CD4-positive, alpha-beta T cell (primary cell): ENCODE measurements around the gene TDRKH. TPM values are rescaled to one million over a fixed set of nuclear protein-coding genes. Genes with fewer than 3 reads are reported as not detected.

Experiments
- ATAC-seq: fragments of 200-7000 bp; cut with Tn5 transposase; one replicate; pipeline ENCODE4 v1.10.0; 2022; ENCODE audit warnings: mild to moderate bottlenecking; ENCODE audit not compliant: poor library complexity
- CTCF ChIA-PET: fragments of 350-600 bp; sonication (Branson Sonifier 250); formaldehyde crosslinking; loops from one replicate; lab custom pipeline; 2021; ENCODE audit warnings: antibody characterized with exemption, inconsistent platforms; lab: Charles Lee
- POLR2A ChIA-PET: fragments of 350-600 bp; sonication (Branson Sonifier 250); formaldehyde crosslinking; loops from one replicate; lab custom pipeline; 2021; ENCODE audit warnings: antibody characterized with exemption, inconsistent platforms; lab: Charles Lee
- DNase-seq, 14 experiments: peaks; one replicate each; pipeline ENCODE4 v3.0.0-alpha.2; 2013 to 2020; ENCODE audit warnings: mixed read lengths in 2 of 14
- H3K27ac ChIP-seq, 2 donors: one replicate each; pipeline versions ENCODE4 v1.5.1 to v1.7.0; 2013; ENCODE audit warnings: low read length in 2 of 2, low read depth in 1 of 2, mild to moderate bottlenecking in 1 of 2
- H3K27me3 ChIP-seq, 2 experiments: 1 replicate in 1 of 2; 2 replicates in 1 of 2; pipeline versions ENCODE4 v1.6.1 to v1.7.0; 2013; ENCODE audit warnings: low read length in 2 of 2, control low read depth in 1 of 2, mild to moderate bottlenecking in 1 of 2, moderate library complexity in 1 of 2; ENCODE audit not compliant: insufficient read depth in 2 of 2, control insufficient read depth in 1 of 2
- H3K36me3 ChIP-seq: one replicate; pipeline ENCODE4 v1.6.1; 2013; ENCODE audit warnings: low read length, control low read depth; ENCODE audit not compliant: insufficient read depth
- H3K4me1 ChIP-seq: one replicate; pipeline ENCODE4 v1.6.1; 2013; ENCODE audit warnings: low read length, control low read depth; ENCODE audit not compliant: insufficient read depth
- H3K4me3 ChIP-seq: one replicate; pipeline ENCODE4 v1.5.1; 2013; ENCODE audit warnings: mild to moderate bottlenecking, low read length, moderate library complexity
- H3K9me3 ChIP-seq, 2 experiments: 1 replicate in 1 of 2; 2 replicates in 1 of 2; pipeline versions ENCODE4 v1.6.1 to v1.7.0; 2013; ENCODE audit warnings: low read length in 2 of 2, mild to moderate bottlenecking in 2 of 2, control low read depth in 1 of 2, moderate library complexity in 1 of 2; ENCODE audit not compliant: control insufficient read depth in 1 of 2, insufficient read depth in 1 of 2
- H3K27ac Mint-ChIP-seq: one replicate; pipeline ENCODE4 v1.8.0; 2020; ENCODE audit warnings: mixed read lengths
- H3K27me3 Mint-ChIP-seq: one replicate; pipeline ENCODE4 v1.8.0; 2021; ENCODE audit warnings: mixed read lengths
- H3K36me3 Mint-ChIP-seq: one replicate; pipeline ENCODE4 v1.8.0; 2021; ENCODE audit warnings: low read depth, mixed read lengths
- H3K4me1 Mint-ChIP-seq: one replicate; pipeline ENCODE4 v1.8.0; 2021; ENCODE audit warnings: low read depth, mixed read lengths
- H3K4me3 Mint-ChIP-seq: one replicate; pipeline ENCODE4 v1.8.0; 2020; ENCODE audit warnings: mild to moderate bottlenecking, mixed read lengths
- H3K9me3 Mint-ChIP-seq: one replicate; pipeline ENCODE4 v1.8.0; 2020; ENCODE audit warnings: mixed read lengths
- CTCF ChIP-seq: fragments of 200-600 bp; IDR thresholded peaks from one replicate; pipeline ENCODE4 v1.8.0; 2022; ENCODE audit warnings: antibody characterized with exemption, mild to moderate bottlenecking
- intact Hi-C, 2 experiments: fragments of 100-400 bp; cut with DNase I in 1 of 2; cut with micrococcal nuclease in 1 of 2; formaldehyde crosslinking; loops; one replicate each; pipeline versions ENCODE4 v1.15.1 to v1.9.0; 2023 to 2025; cut with DNase I, micrococcal nuclease
- total RNA-seq, 174 experiments: library from RNA in 2 of 174; stranded (reverse) in 2 of 174; gene quantifications; one replicate each; pipeline ENCODE4 v1.2.3 and lab custom pipeline; 2021 to 2026

Gene TDRKH
- total RNA-seq, 2 experiments from 2014 or later: 6.1 to 6.4 TPM

- Mint-ChIP-seq H3K27ac (peak overlapping the region; percentile 73), H3K27me3 (no peaks in the 10 kb centered on the region), H3K36me3 (no peaks in the 10 kb centered on the region), H3K4me3 (peak overlapping the region; percentile 94), H3K4me1 (peaks cover 87% of the 10 kb centered on the region), H3K9me3 (no peaks in the 10 kb centered on the region)
- POLR2A ChIA-PET: interaction anchor here (1.0 to 4.8 kb wide), 4 partner anchors 15 to 378 kb away, joined by 3 to 23 read pairs (median 5); partner anchors contain the start of genes POGZ and TDRKH
- Histone ChIP-seq H3K36me3 (peaks cover 3% of the 10 kb centered on the region), H3K4me1 (peaks cover 80% of the 10 kb centered on the region), H3K4me3 (peak overlapping the region; percentile 51), H3K27me3 (no peaks in the 10 kb centered on the region), H3K27ac (peak overlapping the region in 1 of 2 donors; percentile 64), H3K9me3 (peaks cover 0 to 5% of the 10 kb centered on the region in 2 experiments)
- ATAC-seq: peak; percentile 24
- TF ChIP-seq CTCF: no peak
- intact Hi-C loops: loop anchor here (2.0 to 5.0 kb wide), 6 partner anchors 46 to 394 kb away; partner anchors contain the start of genes MRPL9 (in 1 of the 2), POGZ (in 1 of the 2) and TDRKH (in 1 of the 2)
- peak in 4 of 14 experiments; percentile 48 to 69 (median 58) for DNase-seq
- CTCF ChIA-PET: interaction anchor here (0.6 to 2.2 kb wide), 7 partner anchors 22 to 393 kb away, joined by 3 to 6 read pairs (median 3); no protein-coding TSS in a partner anchor
Measured at GRCh38 chr1:151837197-151837596, 46.9 kb upstream of the TDRKH start.

GRCh38 chr1:151835596-151835995 is 45.3 kb upstream of the TDRKH start:
- Mint-ChIP-seq H3K36me3 (no peaks in the 10 kb centered on the region), H3K27ac (no peak overlapping the region), H3K27me3 (no peaks in the 10 kb centered on the region), H3K9me3 (no peaks in the 10 kb centered on the region), H3K4me1 (peaks cover 87% of the 10 kb centered on the region), H3K4me3 (no peak overlapping the region)
- no peak for TF ChIP-seq CTCF
- Histone ChIP-seq H3K4me3 (no peak overlapping the region), H3K36me3 (no peaks in the 10 kb centered on the region), H3K27ac (no peak overlapping the region), H3K9me3 (peaks cover 0 to 5% of the 10 kb centered on the region in 2 experiments), H3K27me3 (no peaks in the 10 kb centered on the region), H3K4me1 (peaks cover 89% of the 10 kb centered on the region)
- ATAC-seq (no peak), DNase-seq (no peak)
- CTCF ChIA-PET: interaction anchor here (0.6 to 2.2 kb wide), 3 partner anchors 47 to 1847 kb away, joined by 3 to 6 read pairs (median 3); no protein-coding TSS in a partner anchor
- POLR2A ChIA-PET: interaction anchor here (4.8 kb wide), 1 partner anchor 46 kb away, joined by 23 read pairs; the partner anchor contains the start of gene TDRKH
- intact Hi-C loops: loop anchor here in 1 of 2 experiments (2.0 to 5.0 kb wide), 2 partner anchors 41 to 378 kb away; partner anchors contain the start of gene POGZ

- peak overlapping the region; percentile 73 for H3K27ac Mint-ChIP-seq
- no peaks in the 10 kb centered on the region for H3K36me3 ChIP-seq
- no peak for TF ChIP-seq CTCF
- H3K4me3 Mint-ChIP-seq: no peak overlapping the region
- ChIA-PET POLR2A (interaction anchor here (1.0 to 1.5 kb wide), 4 partner anchors 10 to 71 kb away, joined by 3 to 7 read pairs (median 4); partner anchors contain the start of genes MRPL9 and TDRKH), CTCF (no interaction called here)
- H3K36me3 Mint-ChIP-seq: no peaks in the 10 kb centered on the region
- H3K9me3 Mint-ChIP-seq: no peaks in the 10 kb centered on the region
- peaks cover 89% of the 10 kb centered on the region for H3K4me1 ChIP-seq
- H3K4me1 Mint-ChIP-seq: peaks cover 87% of the 10 kb centered on the region
- ATAC-seq (no peak), DNase-seq (no peak)
- H3K4me3 ChIP-seq: no peak overlapping the region
- H3K27me3 Mint-ChIP-seq: no peaks in the 10 kb centered on the region
- peaks cover 0 to 5% of the 10 kb centered on the region in 2 experiments for H3K9me3 ChIP-seq
- H3K27me3 ChIP-seq: no peaks in the 10 kb centered on the region
- peak overlapping the region; percentile 30 to 58 for H3K27ac ChIP-seq
- intact Hi-C loops: loop anchor here in 1 of 2 experiments (2.0 kb wide), 1 partner anchor 39 kb away; no protein-coding TSS in a partner anchor
Measured at GRCh38 chr1:151834239-151834638, 43.9 kb upstream of the TDRKH start.
